Measurements from ENCODE around the gene CFAP100. TPM values are rescaled to one million over a fixed set of nuclear protein-coding genes. Genes with fewer than 3 reads are reported as not detected.

CFAP100 gene
- not detected in 2 replicates for total RNA-seq
- polyA plus RNA-seq: 0.09 TPM in 1 of 2 replicates, not detected in the other

- no peak within 1 kb of the TSS for H3K27ac ChIP-seq
- H3K4me3 ChIP-seq: peak within 1 kb of the TSS; percentile 9
- peak; percentile 67 to 84 for DNase-seq (ENCODE audit: low read depth in 1 of 2, low spot score in 1 of 2)
- no peaks in the 10 kb centered on the region for H3K9me3 ChIP-seq (ENCODE audit: low read depth)
- H3K27me3 ChIP-seq: peaks cover 38% of the 10 kb centered on the region
- TF ChIP-seq CTCF (IDR thresholded peaks at IDR 0.05; ENCODE audit: low read depth, low read length): no peak
- H3K4me1 ChIP-seq (ENCODE audit: low read depth): peaks cover 4% of the 10 kb centered on the region
- no peaks in the 10 kb centered on the region for H3K36me3 ChIP-seq
These were observed at the start of gene CFAP100 for GRCh38 chr3:126394179-126394976. CFAP100 (plus strand) TSS chr3:126394909; CDS start chr3:126396001, 1,092 bp downstream.

- H3K4me1 ChIP-seq (ENCODE audit: low read depth): no peaks in the 10 kb centered on the region
- H3K27ac ChIP-seq: no peak overlapping the region
- TF ChIP-seq CTCF (IDR thresholded peaks at IDR 0.05; ENCODE audit: low read depth, low read length): no peak
- no peaks in the 10 kb centered on the region for H3K9me3 ChIP-seq (ENCODE audit: low read depth)
- H3K27me3 ChIP-seq: no peaks in the 10 kb centered on the region
- H3K36me3 ChIP-seq: no peaks in the 10 kb centered on the region
- H3K4me3 ChIP-seq: no peak overlapping the region
- no peak for DNase-seq (ENCODE audit: low read depth in 1 of 2, low spot score in 1 of 2)
These were observed 49.5 kb upstream of the CFAP100 start for GRCh38 chr3:126345231-126345630.

- Histone ChIP-seq H3K27ac (no peak overlapping the region), H3K4me3 (no peak overlapping the region), H3K36me3 (no peaks in the 10 kb centered on the region), H3K27me3 (no peaks in the 10 kb centered on the region), H3K4me1 (ENCODE audit: low read depth) (no peaks in the 10 kb centered on the region), H3K9me3 (ENCODE audit: low read depth) (no peaks in the 10 kb centered on the region)
- no peak for TF ChIP-seq CTCF (IDR thresholded peaks at IDR 0.05; ENCODE audit: low read depth, low read length)
- no peak for DNase-seq (ENCODE audit: low read depth in 1 of 2, low spot score in 1 of 2)
These were observed 48.9 kb upstream of the CFAP100 start for GRCh38 chr3:126345641-126346460.

GRCh38 chr3:126346466-126346865 lies 48.2 kb upstream of the CFAP100 start:
- H3K27me3 ChIP-seq: no peaks in the 10 kb centered on the region
- H3K27ac ChIP-seq: no peak overlapping the region
- H3K4me3 ChIP-seq: no peak overlapping the region
- H3K4me1 ChIP-seq (ENCODE audit: low read depth): no peaks in the 10 kb centered on the region
- H3K36me3 ChIP-seq: peaks cover 4% of the 10 kb centered on the region
- TF ChIP-seq CTCF (IDR thresholded peaks at IDR 0.05; ENCODE audit: low read depth, low read length): no peak
- no peak for DNase-seq (ENCODE audit: low read depth in 1 of 2, low spot score in 1 of 2)
- H3K9me3 ChIP-seq (ENCODE audit: low read depth): no peaks in the 10 kb centered on the region

- H3K4me1 ChIP-seq (ENCODE audit: low read depth): no peaks in the 10 kb centered on the region
- no peak overlapping the region for H3K4me3 ChIP-seq
- peaks cover 5% of the 10 kb centered on the region for H3K36me3 ChIP-seq
- H3K27ac ChIP-seq: no peak overlapping the region
- no peaks in the 10 kb centered on the region for H3K27me3 ChIP-seq
- H3K9me3 ChIP-seq (ENCODE audit: low read depth): no peaks in the 10 kb centered on the region
- no peak for TF ChIP-seq CTCF (IDR thresholded peaks at IDR 0.05; ENCODE audit: low read depth, low read length)
- DNase-seq (ENCODE audit: low read depth in 1 of 2, low spot score in 1 of 2): no peak
These were observed 47.1 kb upstream of the CFAP100 start for GRCh38 chr3:126347543-126348161.
